K562 (cell line): ENCODE data around the gene CLEC4M. TPM values are rescaled to one million over a fixed set of nuclear protein-coding genes. Genes with fewer than 3 reads are reported as not detected.
A peak's percentile ranks its signal among the peaks of the same experiment; 100 is the strongest.

Experiments
- CTBP1 ChIP-seq: fragments of 450-650 bp; IDR thresholded peaks from 2 replicates; pipeline ENCODE4 v1.6.1; 2016; ENCODE audit warnings: borderline replicate concordance
- CTCF ChIP-seq, 3 experiments: IDR thresholded peaks in 2 of 3; conservative IDR thresholded peaks in 1 of 3; 2 replicates each; pipeline ENCODE4 v1.5.1; 2011 to 2012; ENCODE audit warnings: low read length in 3 of 3, mild to moderate bottlenecking in 3 of 3, control low read depth in 2 of 3, improper control_type of control experiment in 1 of 3, inconsistent platforms in 1 of 3, low read depth in 1 of 3, mixed read lengths in 1 of 3, moderate library complexity in 1 of 3; ENCODE audit not compliant: insufficient read depth in 2 of 3
- NR4A1 ChIP-seq, 2 experiments: fragments of 250-450 bp in 1 of 2; fragments of 450-650 bp in 1 of 2; sonication (Bioruptor Pico) in 1 of 2; IDR thresholded peaks; 2 replicates each; pipeline versions ENCODE4 v1.4.0 to v1.6.1; 2016 to 2020; ENCODE audit warnings: mild to moderate bottlenecking in 2 of 2, missing compliant biosample characterization in 1 of 2, missing genetic modification characterization in 1 of 2, moderate library complexity in 1 of 2
- PML ChIP-seq: IDR thresholded peaks from 2 replicates; pipeline ENCODE4 v1.6.1; 2012; ENCODE audit warnings: low read length, inconsistent platforms
- REST ChIP-seq, 2 experiments: fragments of 450-650 bp; formaldehyde crosslinking in 1 of 2; IDR thresholded peaks; 2 replicates each; pipeline versions ENCODE4 v1.4.0 to v1.6.1; 2014 to 2020; ENCODE audit warnings: mild to moderate bottlenecking in 2 of 2, borderline replicate concordance in 1 of 2, low read depth in 1 of 2
- polyA plus RNA-seq, 8 experiments: library from polyadenylated mRNA; depleted of rRNA in 4 of 8; stranded (reverse) in 5 of 8; unstranded in 3 of 8; fragments of >200 nt; fragmentation: Nextera tagmentation in 2 of 8; fragmentation: Illumina TruSeq in 1 of 8; extraction: Ambion mirVana in 2 of 8; extraction: Trizol in 1 of 8; gene quantifications; 2 replicates each; pipeline versions ENCODE4 v1.2.1 to v1.2.3, GENCODE V29; 2011 to 2014; ENCODE audit warnings: inconsistent platforms in 1 of 8, missing spikeins in 1 of 8
- total RNA-seq, 7 experiments: library from RNA; depleted of rRNA in 6 of 7; stranded (reverse); fragments of >200 nt in 6 of 7; fragmentation: Illumina TruSeq in 2 of 7; extraction: Trizol in 2 of 7; gene quantifications; 2 replicates each; pipeline versions ENCODE4 v1.2.1 to v1.2.3, GENCODE V29; 2011 to 2021; ENCODE audit warnings: low replicate concordance in 1 of 7

Gene CLEC4M
- total and polyA plus RNA-seq, 9 of the 15 experiments (the other 6 are each of a cell fraction or from before 2014, with no cell fraction given) = 0.08 to 0.18 TPM; not detected in 7

- peak; percentile 65; the same call in 1 of the 2 replicates for TF ChIP-seq REST (IDR thresholded peaks at IDR 0.05; ENCODE audit: borderline replicate concordance)
- TF ChIP-seq REST (CRISPR knock-in tag; IDR thresholded peaks at IDR 0.05; ENCODE audit: low read depth) = no peak
- no peak for TF ChIP-seq PML
- TF ChIP-seq CTCF (IDR thresholded peaks at IDR 0.05 in 2 of 3, conservative IDR thresholded peaks at IDR 0.05 in 1 of 3; ENCODE audit: insufficient read depth in 2 of 3, low read depth in 1 of 3, low read length in 3 of 3) = peak; percentile 70 to 77 (median 75)
- no peak for TF ChIP-seq CTBP1
- no peak for TF ChIP-seq NR4A1 (CRISPR knock-in tag; IDR thresholded peaks at IDR 0.05)
- no peak for TF ChIP-seq NR4A1 (tag; IDR thresholded peaks at IDR 0.05)
Measured at GRCh38 chr19:7799640-7800355, 36.8 kb downstream of the CLEC4M start (continued).
